GM12864 (cell line): ENCODE results near the gene CSKMT.

Experiments used
- DNase-seq: peaks from one replicate; pipeline ENCODE4 v3.0.0-alpha.2; 2011; ENCODE audit warnings: low read depth
- H3K4me3 ChIP-seq: 2 replicates; pipeline ENCODE4 v1.5.1; 2011; ENCODE audit warnings: mild to moderate bottlenecking, low read depth, low read length, control low read depth
- CTCF ChIP-seq: IDR thresholded peaks from 2 replicates; pipeline ENCODE4 v1.5.1; 2011; ENCODE audit warnings: low read depth, mild to moderate bottlenecking, moderate library complexity, low read length, control low read depth, inconsistent platforms; ENCODE audit errors: missing control alignments

Gene CSKMT

GRCh38 chr11:62632492-62632891 lies 32.6 kb upstream of the CSKMT start:
- no peak for TF ChIP-seq CTCF
- H3K4me3 ChIP-seq, result no peak overlapping the region
- DNase-seq, result no peak

- no peak for TF ChIP-seq CTCF
- no peak overlapping the region for H3K4me3 ChIP-seq
- no peak for DNase-seq
Measured at GRCh38 chr11:62644220-62644619, 20.9 kb upstream of the CSKMT start.

GRCh38 chr11:62645671-62645945 lies 19.5 kb upstream of the CSKMT start:
- H3K4me3 ChIP-seq, result peak overlapping the region; percentile 76
- TF ChIP-seq CTCF, result no peak
- DNase-seq, result no peak

GRCh38 chr11:62645946-62646824 lies 18.9 kb upstream of the CSKMT start, which contains the start of gene GANAB:
GANAB (minus strand) TSS chr11:62646613; CDS start chr11:62646599, 14 bp downstream.
- H3K4me3 ChIP-seq, result peak within 1 kb of the TSS; percentile 76
- no peak for TF ChIP-seq CTCF
- DNase-seq, result peak; percentile 93

GRCh38 chr11:62646825-62647608 lies 18.1 kb upstream of the CSKMT start:
- no peak for TF ChIP-seq CTCF
- no peak for DNase-seq
- no peak overlapping the region for H3K4me3 ChIP-seq

- DNase-seq, result no peak
- H3K4me3 ChIP-seq, result no peak overlapping the region
- TF ChIP-seq CTCF, result no peak
Measured at GRCh38 chr11:62647609-62648005, 17.5 kb upstream of the CSKMT start.
